AG10803 (cell line): ENCODE data around the gene SYNJ2.
"Not testable (repeated sequence)": the region's sequence is repeated elsewhere in the genome, so short reads cannot be mapped to it uniquely, and the experiment has no call there.

Experiments used
- DNase-seq: peaks from one replicate; pipeline ENCODE4 v3.0.0; 2010; ENCODE audit warnings: low read depth
- H3K4me3 ChIP-seq: 2 replicates; pipeline ENCODE4 v1.5.1; 2011; ENCODE audit warnings: mild to moderate bottlenecking, low read length, control low read depth
- TF ChIP-seq, protein P1 (sequence below): conservative IDR thresholded peaks from 2 replicates; pipeline ENCODE4 v1.5.1; 2011; ENCODE audit warnings: mild to moderate bottlenecking, low read length, control low read depth, inconsistent platforms

SYNJ2 gene

DNA sequence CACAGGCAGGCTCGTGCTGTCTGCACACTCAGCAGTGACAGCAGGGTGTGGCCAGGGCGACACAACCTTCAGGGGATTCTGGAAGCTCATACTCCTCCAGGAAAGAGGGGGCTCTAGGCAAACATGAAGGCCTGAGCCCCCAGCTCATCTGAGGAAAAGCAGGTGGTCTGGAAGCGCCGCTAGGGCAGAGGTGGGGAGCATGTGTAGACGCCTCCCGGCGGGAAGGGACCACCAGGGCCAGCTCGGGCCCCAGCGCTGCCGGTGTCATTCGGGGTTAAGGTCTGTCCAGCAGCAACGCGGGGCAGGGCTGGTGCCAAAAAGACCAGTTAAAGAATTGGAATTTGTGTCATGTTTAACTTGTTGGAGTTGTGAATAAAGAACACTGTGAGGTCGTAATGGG is 39.3 kb upstream of the SYNJ2 start:
- no peak for DNase-seq
- H3K4me3 ChIP-seq: no peak overlapping the region
- TF ChIP-seq, protein P1, sequence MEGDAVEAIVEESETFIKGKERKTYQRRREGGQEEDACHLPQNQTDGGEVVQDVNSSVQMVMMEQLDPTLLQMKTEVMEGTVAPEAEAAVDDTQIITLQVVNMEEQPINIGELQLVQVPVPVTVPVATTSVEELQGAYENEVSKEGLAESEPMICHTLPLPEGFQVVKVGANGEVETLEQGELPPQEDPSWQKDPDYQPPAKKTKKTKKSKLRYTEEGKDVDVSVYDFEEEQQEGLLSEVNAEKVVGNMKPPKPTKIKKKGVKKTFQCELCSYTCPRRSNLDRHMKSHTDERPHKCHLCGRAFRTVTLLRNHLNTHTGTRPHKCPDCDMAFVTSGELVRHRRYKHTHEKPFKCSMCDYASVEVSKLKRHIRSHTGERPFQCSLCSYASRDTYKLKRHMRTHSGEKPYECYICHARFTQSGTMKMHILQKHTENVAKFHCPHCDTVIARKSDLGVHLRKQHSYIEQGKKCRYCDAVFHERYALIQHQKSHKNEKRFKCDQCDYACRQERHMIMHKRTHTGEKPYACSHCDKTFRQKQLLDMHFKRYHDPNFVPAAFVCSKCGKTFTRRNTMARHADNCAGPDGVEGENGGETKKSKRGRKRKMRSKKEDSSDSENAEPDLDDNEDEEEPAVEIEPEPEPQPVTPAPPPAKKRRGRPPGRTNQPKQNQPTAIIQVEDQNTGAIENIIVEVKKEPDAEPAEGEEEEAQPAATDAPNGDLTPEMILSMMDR: no peak

DNA sequence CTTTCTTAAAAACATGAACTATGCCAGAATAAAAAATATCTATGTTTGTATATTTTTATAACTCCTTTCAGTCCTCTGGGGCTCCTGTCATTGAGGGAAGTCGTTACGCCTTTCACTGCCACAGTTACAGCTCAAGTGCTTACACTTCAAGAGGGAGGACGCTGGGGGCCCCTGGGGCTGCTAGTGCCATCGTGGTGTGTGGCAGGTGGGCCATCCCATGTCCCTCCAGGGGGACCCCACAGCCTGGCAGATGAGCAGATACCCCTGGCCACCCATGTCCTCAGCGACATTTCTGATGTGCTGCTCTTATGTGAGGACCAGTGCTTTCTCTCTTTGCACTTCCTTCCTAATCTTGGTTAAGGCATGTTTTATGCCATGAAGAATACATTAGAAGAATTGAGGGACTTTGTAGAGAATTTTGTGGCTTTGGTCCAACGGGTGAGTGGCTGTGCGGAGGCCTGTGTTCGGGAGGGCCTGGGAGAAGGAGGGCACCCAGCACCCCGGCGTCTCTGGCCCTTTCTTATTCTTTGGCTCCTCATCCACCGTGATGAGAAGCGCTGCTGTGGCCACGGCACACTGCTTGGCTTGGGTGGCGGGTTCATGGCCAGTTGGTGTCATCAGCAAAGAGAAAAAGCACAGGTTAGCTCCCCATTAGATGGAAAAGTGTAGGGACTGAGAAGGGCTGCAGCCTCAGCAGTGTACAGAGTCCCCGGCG is 38.3 kb upstream of the SYNJ2 start:
- TF ChIP-seq, protein P1: no peak
- no peak for DNase-seq
- H3K4me3 ChIP-seq: no peak overlapping the region

DNA sequence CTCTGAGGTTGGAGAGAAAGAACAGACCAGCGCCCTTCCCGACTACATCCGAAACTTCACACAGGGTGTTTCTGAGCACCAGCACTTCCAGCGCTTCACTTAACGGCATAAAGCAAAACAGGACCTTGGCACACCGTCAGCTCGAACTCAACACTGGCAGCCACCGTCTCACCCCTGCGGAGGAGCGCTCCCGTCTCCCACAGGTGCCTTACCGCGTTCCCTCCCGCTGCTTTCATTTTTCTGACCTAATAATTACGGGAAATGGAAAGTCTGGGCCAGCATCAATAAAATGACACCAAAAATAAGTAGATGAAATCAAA is 37.7 kb upstream of the SYNJ2 start:
- H3K4me3 ChIP-seq: no peak overlapping the region
- DNase-seq: no peak
- TF ChIP-seq, protein P1: no peak

DNA sequence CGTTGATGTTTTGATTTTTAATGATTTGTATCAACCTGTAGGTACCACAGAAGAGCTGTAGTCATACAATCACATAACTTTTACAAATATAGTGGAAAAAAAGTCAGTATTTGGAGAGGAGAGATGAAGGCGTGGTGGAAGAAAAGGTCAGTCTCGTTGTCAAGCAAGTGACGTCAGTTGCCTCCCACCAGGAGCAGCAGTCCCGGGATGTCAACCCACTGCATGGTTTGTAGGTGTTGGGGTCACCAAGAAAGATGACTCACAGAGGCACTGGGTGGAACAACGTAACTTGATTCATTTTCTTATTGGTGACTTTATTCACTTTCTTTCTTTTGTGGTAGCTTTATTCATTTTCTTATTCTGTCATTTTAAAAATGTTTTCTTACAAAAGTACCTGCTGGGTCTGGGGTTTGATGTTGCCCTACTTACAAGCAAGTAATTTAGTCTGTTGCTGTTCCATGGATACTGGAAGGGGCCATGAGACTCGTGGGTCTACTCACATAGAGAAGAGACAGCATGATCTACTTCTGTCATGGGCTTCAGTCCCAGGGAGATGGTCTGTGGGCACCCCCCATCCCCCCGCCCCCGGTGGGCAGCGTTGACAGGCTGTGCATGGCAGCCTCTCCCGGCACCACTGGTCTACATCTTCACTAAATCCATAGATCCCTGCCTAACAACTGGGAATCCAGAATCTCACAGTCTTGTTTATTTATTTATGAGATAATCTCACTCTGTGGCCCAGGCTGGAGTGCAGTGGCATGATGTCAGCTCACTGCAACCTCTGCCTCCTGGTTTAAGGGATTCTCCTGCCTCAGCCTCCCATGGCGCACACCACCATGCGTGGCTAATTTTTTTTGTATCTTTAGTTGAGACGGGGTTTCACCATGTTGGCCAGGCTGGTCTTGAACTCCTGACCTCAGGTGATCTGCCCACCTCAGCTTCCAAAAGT is 36.4 kb upstream of the SYNJ2 start:
- H3K4me3 ChIP-seq: no peak overlapping the region
- TF ChIP-seq, protein P1: no peak
- DNase-seq: no peak

DNA sequence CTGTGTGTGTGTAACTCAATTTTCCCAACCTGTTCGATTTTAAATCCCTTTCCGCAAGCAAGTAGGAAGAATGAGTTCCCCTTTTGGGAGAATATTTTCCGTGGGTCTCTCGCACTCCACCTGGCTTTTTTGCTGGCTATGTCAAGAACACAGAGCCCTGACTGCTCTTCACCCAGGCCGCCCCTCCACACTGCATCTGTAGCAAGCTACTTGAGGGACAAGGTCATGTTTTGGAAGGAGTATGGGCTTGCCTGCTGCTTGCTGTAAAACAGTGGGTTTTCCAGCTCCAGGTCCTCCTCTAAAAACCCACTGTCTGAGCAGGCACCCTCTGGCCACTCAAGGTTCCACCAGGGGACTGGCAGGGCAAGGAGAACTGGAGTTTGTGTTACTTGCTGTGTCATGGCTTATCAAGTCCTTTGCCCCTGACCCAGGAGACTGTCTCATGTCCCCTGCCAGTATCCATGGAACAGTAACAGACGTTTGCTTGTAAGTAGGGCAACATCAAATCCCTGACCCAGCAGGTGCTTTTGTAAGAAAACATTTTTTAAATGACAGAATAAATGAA is 35.5 kb upstream of the SYNJ2 start:
- no peak for DNase-seq
- H3K4me3 ChIP-seq: no peak overlapping the region
- TF ChIP-seq, protein P1: no peak

DNA sequence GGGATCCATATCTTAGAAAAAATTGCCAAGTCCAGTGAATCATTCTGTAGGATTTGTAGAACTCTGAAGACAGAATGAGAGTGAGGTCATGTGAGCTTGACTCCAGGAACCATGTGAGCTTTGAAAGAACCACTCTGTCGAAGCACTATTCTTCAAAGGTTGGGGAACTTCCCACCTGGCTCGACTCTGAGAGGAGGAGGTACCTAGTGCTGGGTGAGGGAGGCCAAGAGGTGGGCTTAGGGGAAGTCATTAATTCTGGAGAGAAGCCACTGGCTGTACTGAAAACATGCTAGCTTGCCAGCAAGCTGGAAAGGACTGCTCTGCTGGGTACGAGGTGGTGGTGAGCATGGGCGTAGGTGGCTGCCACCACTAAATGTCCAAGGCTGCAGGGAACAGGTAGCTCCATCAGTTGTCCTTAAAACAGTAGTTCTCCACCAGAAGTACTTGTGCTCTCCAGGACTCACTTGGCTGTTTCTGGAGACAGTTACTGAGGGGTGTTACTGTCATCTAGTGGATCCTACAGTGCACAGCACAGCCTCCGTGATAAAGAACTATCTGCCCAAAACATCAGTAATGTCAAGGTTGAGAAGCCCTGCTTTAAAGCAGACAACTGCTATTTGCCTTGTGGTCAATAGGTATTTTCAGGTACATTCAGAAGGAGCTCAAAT is 34.7 kb upstream of the SYNJ2 start:
- TF ChIP-seq, protein P1: peak; percentile 47
- peak; percentile 22 for DNase-seq
- H3K4me3 ChIP-seq: no peak overlapping the region

DNA sequence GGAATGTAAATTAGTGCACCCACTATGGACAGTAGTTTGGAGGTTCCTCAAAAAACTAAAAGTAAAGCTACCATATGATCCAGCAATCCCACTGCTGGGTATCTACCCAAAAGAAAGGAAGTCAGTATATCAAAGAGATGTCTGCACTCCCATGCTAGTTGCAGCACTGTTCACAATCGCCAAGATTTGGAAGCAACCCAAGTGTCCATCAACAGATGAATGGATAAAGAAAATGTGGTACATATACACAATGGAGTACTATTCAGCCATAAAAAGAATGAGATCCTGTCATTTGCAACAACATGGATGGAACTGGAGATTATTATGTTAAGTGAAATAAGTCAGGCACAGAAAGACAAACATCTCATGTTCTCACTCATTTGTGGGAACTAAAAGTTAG is 30.8 kb upstream of the SYNJ2 start:
- not testable (repeated sequence) for H3K4me3 ChIP-seq, DNase-seq
